Suppressor macrophage treated with lipopolysaccharide for 4 hours (primary cell): Measurements from ENCODE around the gene LSMEM2.
"Not testable (repeated sequence)": the region's sequence is repeated elsewhere in the genome, so short reads cannot be mapped to it uniquely, and the experiment has no call there.

ENCODE experiments used
- DNase-seq: peaks from one replicate; pipeline ENCODE4 v3.0.0-alpha.2; 2020

LSMEM2 gene

GRCh38 chr3:50246517-50246954 is 32.4 kb upstream of the LSMEM2 start:
- DNase-seq = peak; percentile 79

- no peak for DNase-seq
These were observed 30.5 kb upstream of the LSMEM2 start for GRCh38 chr3:50248387-50248786.

- no peak for DNase-seq
These were observed 29.4 kb upstream of the LSMEM2 start for GRCh38 chr3:50249457-50249856.

GRCh38 chr3:50250514-50250913 is 28.4 kb upstream of the LSMEM2 start:
- no peak for DNase-seq

- DNase-seq = peak; percentile 43
These were observed 27.7 kb upstream of the LSMEM2 start for GRCh38 chr3:50251220-50251619.

GRCh38 chr3:50254577-50255250 is 24.2 kb upstream of the LSMEM2 start:
- peak; percentile 90 for DNase-seq

- no peak for DNase-seq
These were observed 23.7 kb upstream of the LSMEM2 start for GRCh38 chr3:50255251-50255615.

- DNase-seq = peak; percentile 46
These were observed 21.7 kb upstream of the LSMEM2 start for GRCh38 chr3:50256978-50257890.

- no peak for DNase-seq
These were observed 20.7 kb upstream of the LSMEM2 start for GRCh38 chr3:50258029-50258680.

- DNase-seq = no peak
These were observed 19.9 kb upstream of the LSMEM2 start for GRCh38 chr3:50258979-50259378.

GRCh38 chr3:50259432-50260026 is 19.4 kb upstream of the LSMEM2 start:
- no peak for DNase-seq

GRCh38 chr3:50260027-50260941 is 18.6 kb upstream of the LSMEM2 start:
- DNase-seq = peak; percentile 95

GRCh38 chr3:50260942-50261441 is 17.9 kb upstream of the LSMEM2 start:
- DNase-seq = no peak

- DNase-seq = no peak
These were observed 17.4 kb upstream of the LSMEM2 start for GRCh38 chr3:50261505-50261904.

- DNase-seq = not testable (repeated sequence)
These were observed 16.7 kb upstream of the LSMEM2 start for GRCh38 chr3:50262200-50262599.

GRCh38 chr3:50262778-50263177 is 16.1 kb upstream of the LSMEM2 start:
- DNase-seq = no peak

- DNase-seq = no peak
These were observed 15.2 kb upstream of the LSMEM2 start for GRCh38 chr3:50263478-50264382.

GRCh38 chr3:50264383-50264963 is 14.4 kb upstream of the LSMEM2 start:
- no peak for DNase-seq

- no peak for DNase-seq
These were observed 13.9 kb upstream of the LSMEM2 start for GRCh38 chr3:50264964-50265485.

GRCh38 chr3:50265571-50265970 is 13.3 kb upstream of the LSMEM2 start:
- DNase-seq = no peak
